IPS-18c (cell line): Measurements from ENCODE around the gene XCR1.

ENCODE experiments used
- H3K4me3 ChIP-seq: 2 replicates; pipeline ENCODE4 v1.7.0; 2013; ENCODE audit warnings: low read depth, mild to moderate bottlenecking, low read length, moderate library complexity; ENCODE audit not compliant: insufficient read depth
- H3K9me3 ChIP-seq: one replicate; pipeline ENCODE4 v1.6.1; 2013; ENCODE audit warnings: mild to moderate bottlenecking, low read length, moderate library complexity; ENCODE audit not compliant: control insufficient read depth, insufficient read depth

Gene XCR1

GRCh38 chr3:45993421-45994027, 33.8 kb downstream of the XCR1 start:
- Histone ChIP-seq H3K9me3 (no peaks in the 10 kb centered on the region), H3K4me3 (no peak overlapping the region)

DNA sequence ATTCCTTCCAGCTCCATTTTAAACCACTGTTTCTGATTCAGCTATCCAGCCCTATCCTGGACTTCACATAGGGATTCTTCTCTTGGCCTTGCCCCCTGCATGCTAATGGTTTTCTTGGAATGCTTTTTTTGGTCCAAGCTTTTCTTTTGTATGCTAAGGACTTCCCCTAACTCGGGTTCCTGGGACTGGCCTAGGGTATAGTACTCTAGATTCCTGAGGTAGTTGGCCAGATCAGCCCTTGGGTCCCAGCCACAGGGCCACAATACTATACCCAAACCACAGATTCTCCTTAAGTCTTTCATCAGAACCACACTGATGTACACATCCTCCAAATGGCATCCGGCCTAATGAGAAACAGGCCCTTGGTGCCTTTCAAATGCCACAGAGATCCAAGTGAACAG, 34.5 kb downstream of the XCR1 start:
- Histone ChIP-seq H3K9me3 (no peaks in the 10 kb centered on the region), H3K4me3 (no peak overlapping the region)

DNA sequence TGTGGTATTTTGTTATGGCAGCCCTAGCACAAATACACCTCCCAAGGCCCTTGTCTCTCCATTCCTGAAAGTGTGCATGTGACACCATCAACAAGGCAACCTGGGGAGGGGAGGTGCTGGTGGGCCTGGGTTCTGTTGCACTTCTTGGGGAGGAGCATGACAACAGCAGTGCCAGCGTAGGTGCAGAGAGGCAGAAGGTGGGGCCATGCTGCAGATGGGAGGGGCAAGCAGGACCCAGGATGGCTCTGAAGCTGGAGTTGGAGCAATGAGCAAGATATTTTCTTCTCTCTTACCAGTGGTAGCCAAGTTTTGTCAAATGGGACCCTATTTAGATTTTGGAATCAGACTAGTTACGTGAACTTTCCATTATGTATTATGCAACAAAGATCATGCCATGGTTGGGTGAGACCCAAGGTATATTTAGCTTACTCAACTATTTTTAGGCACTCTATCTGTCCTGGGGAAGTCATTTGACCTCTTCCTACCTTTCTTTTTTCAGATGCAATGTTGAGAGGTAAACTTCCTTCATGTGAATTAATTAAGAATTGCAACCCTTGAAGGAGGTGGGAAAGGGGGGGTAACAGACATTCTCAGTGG, 35.1 kb downstream of the XCR1 start:
- no peak overlapping the region for H3K4me3 ChIP-seq

DNA sequence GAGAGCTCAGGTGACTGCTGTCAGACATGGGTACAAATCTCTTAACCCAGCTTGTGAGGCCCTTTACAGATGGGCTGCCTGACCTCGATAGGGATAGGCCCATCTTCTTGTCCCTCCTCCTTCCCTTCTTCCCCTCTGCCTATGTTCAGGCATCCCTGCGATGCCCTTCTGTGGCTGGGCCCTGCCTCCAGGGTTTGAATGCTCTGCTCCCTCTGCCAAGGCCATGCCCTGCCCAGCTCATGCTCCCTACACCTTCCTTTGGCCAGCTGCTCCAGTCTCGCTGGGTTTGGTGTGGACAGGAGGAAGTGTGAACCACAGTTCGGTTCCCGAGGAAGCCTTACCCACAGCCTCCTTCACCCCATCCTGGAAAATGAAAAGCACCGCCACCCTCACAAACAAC, 35.9 kb downstream of the XCR1 start:
- Histone ChIP-seq H3K9me3 (no peaks in the 10 kb centered on the region), H3K4me3 (no peak overlapping the region)

More for the DNA sequence above, 35.1 kb downstream of the XCR1 start:
- no peaks in the 10 kb centered on the region for H3K9me3 ChIP-seq

DNA sequence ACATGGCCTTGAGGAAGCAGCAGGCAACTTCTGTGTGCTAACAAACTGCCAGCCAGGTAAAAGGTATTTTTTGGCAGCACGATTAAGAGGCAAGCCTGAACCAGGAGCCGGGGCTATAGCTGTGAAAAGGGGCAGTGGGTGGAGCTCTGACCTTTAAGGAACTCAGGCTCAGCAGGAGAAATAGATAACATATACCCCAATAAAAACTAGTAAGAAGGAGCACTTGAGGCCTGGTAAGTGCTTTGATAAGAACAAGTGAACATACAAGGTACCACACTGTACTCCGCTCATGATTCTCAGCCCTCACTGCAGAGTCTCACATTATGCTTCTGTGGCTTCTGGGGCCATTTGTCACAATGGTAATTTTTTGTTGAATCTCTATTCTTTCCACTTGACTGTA, 37.1 kb downstream of the XCR1 start:
- H3K9me3 ChIP-seq: no peaks in the 10 kb centered on the region
- H3K4me3 ChIP-seq: no peak overlapping the region

- H3K4me3 ChIP-seq: no peak overlapping the region
Measured at GRCh38 chr3:45988804-45989203, 38.5 kb downstream of the XCR1 start.

DNA sequence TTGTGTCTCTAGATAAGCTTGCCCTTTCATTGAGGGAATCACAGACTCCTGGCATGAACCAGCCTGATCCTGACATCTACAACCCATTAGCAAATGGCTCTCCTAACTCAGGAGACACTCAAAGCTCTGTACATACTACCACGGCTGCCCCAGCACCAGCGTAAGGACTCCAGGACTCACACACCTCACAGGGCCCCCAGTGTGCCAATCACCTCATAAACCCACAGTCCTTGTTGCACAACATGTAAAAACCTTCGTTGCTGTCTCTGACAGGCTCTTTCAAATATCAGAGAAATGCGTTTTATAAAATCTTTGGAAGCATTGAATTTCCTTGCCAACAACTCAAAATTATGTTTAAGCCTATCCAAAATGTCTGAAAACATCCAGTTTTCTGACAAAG, 38.9 kb downstream of the XCR1 start:
- H3K4me3 ChIP-seq: no peak overlapping the region

More at GRCh38 chr3:45988804-45989203, 38.5 kb downstream of the XCR1 start:
- H3K9me3 ChIP-seq: no peaks in the 10 kb centered on the region

GRCh38 chr3:45987368-45988291, 39.7 kb downstream of the XCR1 start:
- no peak overlapping the region for H3K4me3 ChIP-seq

More for the DNA sequence above, 38.9 kb downstream of the XCR1 start:
- no peaks in the 10 kb centered on the region for H3K9me3 ChIP-seq

DNA sequence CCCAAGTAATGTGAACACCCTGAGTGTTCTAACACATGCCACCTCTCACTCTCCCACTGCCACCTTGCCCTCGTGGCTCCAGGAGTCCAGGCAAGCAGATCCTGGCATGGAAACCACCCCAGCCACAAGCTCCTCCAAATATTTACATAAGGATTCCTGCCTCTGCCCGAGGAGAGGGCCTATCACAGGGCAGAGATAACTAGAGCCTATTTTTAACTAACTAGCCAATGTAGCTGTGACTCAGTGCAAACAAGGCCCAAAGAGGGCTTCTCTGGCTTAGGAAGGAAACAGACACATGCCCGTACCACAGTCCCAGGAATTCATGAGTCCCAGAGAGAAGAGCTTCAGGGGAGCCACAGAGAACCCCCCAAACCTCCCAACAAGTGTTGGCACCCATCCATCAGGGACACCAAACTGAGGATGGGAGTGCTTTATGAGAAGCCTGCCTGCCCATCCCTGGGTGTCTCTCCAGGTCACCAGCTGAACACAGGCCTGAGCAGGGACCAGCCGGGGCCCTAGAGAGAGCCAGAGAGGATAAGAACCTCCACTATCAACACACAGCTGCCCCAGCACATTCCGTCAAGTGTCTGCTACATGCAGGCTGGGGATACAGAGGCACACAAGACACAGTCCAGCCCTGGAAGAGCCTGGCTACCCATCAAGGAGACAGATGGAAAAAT, 40.8 kb downstream of the XCR1 start:
- Histone ChIP-seq H3K9me3 (no peaks in the 10 kb centered on the region), H3K4me3 (no peak overlapping the region)

More at GRCh38 chr3:45987368-45988291, 39.7 kb downstream of the XCR1 start:
- H3K9me3 ChIP-seq: no peaks in the 10 kb centered on the region

- no peak overlapping the region for H3K4me3 ChIP-seq
- no peaks in the 10 kb centered on the region for H3K9me3 ChIP-seq
Measured at GRCh38 chr3:45985532-45986302, 41.6 kb downstream of the XCR1 start.

- no peaks in the 10 kb centered on the region for H3K9me3 ChIP-seq
- H3K4me3 ChIP-seq: no peak overlapping the region
Measured at GRCh38 chr3:45984331-45985312, 42.7 kb downstream of the XCR1 start.

DNA sequence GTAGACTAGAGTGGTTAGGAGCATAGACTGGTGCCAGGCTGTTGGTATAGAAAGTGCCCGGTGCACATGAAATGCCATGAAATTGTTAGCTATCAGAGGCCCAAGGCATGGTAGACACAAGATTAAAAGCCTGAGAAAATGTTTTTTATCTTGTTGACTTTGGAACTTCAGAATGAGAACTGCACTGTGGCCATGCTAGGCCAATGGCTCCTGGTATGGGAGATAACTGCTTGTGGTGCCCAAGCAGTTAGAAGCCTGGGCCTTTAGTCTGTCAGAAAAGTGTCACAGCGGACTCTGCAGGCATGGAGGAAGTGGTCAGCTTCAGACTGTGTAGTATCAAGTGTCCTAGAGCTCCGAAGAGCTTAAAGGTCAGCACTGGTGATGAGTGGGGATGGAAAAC, 43.5 kb downstream of the XCR1 start:
- Histone ChIP-seq H3K4me3 (no peak overlapping the region), H3K9me3 (no peaks in the 10 kb centered on the region)

- Histone ChIP-seq H3K9me3 (no peaks in the 10 kb centered on the region), H3K4me3 (no peak overlapping the region)
Measured at GRCh38 chr3:45981346-45982074, 45.8 kb downstream of the XCR1 start.

DNA sequence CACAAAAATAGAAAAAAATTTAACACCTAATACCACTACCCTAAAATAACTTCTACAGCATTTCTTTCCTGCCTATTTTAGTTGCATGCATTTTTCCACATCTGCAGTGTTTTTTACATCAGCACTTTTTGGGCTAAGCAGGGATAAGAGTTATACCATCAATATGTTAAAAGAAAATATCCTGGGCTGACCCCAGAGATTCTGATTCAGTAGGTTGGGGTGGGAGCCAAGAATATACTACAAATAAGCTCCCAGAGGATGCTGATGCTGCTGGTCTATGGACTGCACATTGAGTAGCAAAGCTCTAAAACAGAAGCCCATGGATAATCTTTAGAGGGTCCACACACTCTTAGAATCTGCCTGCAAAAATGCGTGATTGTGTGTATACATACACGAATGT, 46.5 kb downstream of the XCR1 start:
- H3K9me3 ChIP-seq: no peaks in the 10 kb centered on the region
- no peak overlapping the region for H3K4me3 ChIP-seq

DNA sequence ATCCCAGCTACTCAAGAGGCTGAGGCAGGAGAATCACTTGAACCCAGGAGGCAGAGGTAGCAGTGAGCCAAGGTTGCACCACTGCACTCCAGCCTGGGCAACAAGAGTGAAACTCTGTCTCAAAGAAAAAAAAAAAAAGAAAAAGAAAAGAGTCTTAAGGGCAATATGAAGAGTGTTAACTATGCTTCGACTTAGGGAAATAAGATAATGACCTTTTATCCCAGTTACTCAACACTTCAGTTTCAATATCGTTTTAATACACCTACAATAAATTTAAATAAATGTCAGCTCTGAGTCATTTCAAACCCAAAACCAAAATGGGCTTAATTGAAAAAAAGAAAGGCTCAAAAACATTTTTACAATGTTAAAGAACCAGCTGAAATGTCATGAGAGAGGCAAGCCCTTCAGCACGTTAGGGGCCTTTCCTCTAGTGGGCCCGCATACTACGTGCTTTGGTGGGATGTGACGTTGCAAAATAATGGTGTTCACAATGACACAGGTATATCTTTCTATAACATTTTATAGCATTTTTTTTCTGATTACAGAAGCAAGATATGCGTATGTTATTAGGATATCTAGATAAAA, 47.0 kb downstream of the XCR1 start:
- H3K4me3 ChIP-seq: no peak overlapping the region

More for the DNA sequence above, 47.0 kb downstream of the XCR1 start:
- no peaks in the 10 kb centered on the region for H3K9me3 ChIP-seq
